K562 (cell line): ENCODE data around the gene ZNF862. TPM values are rescaled to one million over a fixed set of nuclear protein-coding genes. Genes with fewer than 3 reads are reported as not detected.

ENCODE experiments used
- ESRRA ChIP-seq: fragments of 450-650 bp; IDR thresholded peaks from 2 replicates; pipeline ENCODE4 v1.6.1; 2014; ENCODE audit warnings: low read depth, mild to moderate bottlenecking, moderate library complexity, borderline replicate concordance
- FUS ChIP-seq: fragments of 200-400 bp; formaldehyde crosslinking; optimal IDR thresholded peaks from 2 replicates; pipeline ENCODE3; 2017; ENCODE audit warnings: low read depth, low read length
- HIVEP1 ChIP-seq: fragments of 250-450 bp; sonication (Bioruptor Pico); IDR thresholded peaks from 2 replicates; pipeline ENCODE4 v1.4.0; 2020; ENCODE audit warnings: mild to moderate bottlenecking
- HNRNPK ChIP-seq: fragments of 200-400 bp; formaldehyde crosslinking; IDR thresholded peaks from one replicate; pipeline ENCODE4 v1.6.1; 2018; ENCODE audit warnings: mild to moderate bottlenecking, low read depth, low read length; ENCODE audit not compliant: poor library complexity, severe bottlenecking
- POLR2A ChIP-seq: fragments of 450-650 bp; conservative IDR thresholded peaks from 2 replicates; pipeline ENCODE4 v1.6.1; 2016
- RBBP5 ChIP-seq: fragments of 200-600 bp; sonication (generic); IDR thresholded peaks from 2 replicates; pipeline ENCODE4 v1.6.1; 2012; ENCODE audit warnings: borderline replicate concordance, mild to moderate bottlenecking, low read length, control low read depth, inconsistent platforms; ENCODE audit not compliant: insufficient read depth, poor library complexity, severe bottlenecking
- U2AF2 ChIP-seq: fragments of 200-400 bp; formaldehyde crosslinking; optimal IDR thresholded peaks from 2 replicates; pipeline ENCODE3; 2017; ENCODE audit warnings: low read depth, mild to moderate bottlenecking, low read length
- ZZZ3 ChIP-seq: fragments of 450-650 bp; IDR thresholded peaks from 2 replicates; pipeline ENCODE4 v1.6.1; 2016; ENCODE audit warnings: antibody characterized with exemption, mild to moderate bottlenecking, moderate library complexity
- polyA plus RNA-seq, 8 experiments: library from polyadenylated mRNA; depleted of rRNA in 4 of 8; stranded (reverse) in 5 of 8; unstranded in 3 of 8; fragments of >200 nt; fragmentation: Nextera tagmentation in 2 of 8; fragmentation: Illumina TruSeq in 1 of 8; extraction: Ambion mirVana in 2 of 8; extraction: Trizol in 1 of 8; gene quantifications; 2 replicates each; pipeline versions ENCODE4 v1.2.1 to v1.2.3, GENCODE V29; 2011 to 2014; ENCODE audit warnings: inconsistent platforms in 1 of 8, missing spikeins in 1 of 8
- total RNA-seq, 7 experiments: library from RNA; depleted of rRNA in 6 of 7; stranded (reverse); fragments of >200 nt in 6 of 7; fragmentation: Illumina TruSeq in 2 of 7; extraction: Trizol in 2 of 7; gene quantifications; 2 replicates each; pipeline versions ENCODE4 v1.2.1 to v1.2.3, GENCODE V29; 2011 to 2021; ENCODE audit warnings: low replicate concordance in 1 of 7
- TF ChIP-seq, protein P1 (sequence below), 3 experiments: fragments of 200-800 bp in 1 of 3; sonication (Bioruptor generic) in 1 of 3; sonication (generic) in 1 of 3; formaldehyde crosslinking in 1 of 3; IDR thresholded peaks; 2 replicates each; pipeline versions ENCODE4 v1.6.1 to v1.8.0; 2016 to 2022; ENCODE audit warnings: mild to moderate bottlenecking in 2 of 3, missing compliant biosample characterization in 2 of 3, missing genetic modification characterization in 2 of 3, missing genetic modification reagents in 1 of 3
- TF ChIP-seq, protein P2 (sequence below): fragments of 450-650 bp; IDR thresholded peaks from 2 replicates; pipeline ENCODE4 v1.6.1; 2016; ENCODE audit warnings: low read depth
- TF ChIP-seq, protein P3 (sequence below): fragments of 250-450 bp; sonication (Bioruptor Pico); IDR thresholded peaks from 2 replicates; pipeline ENCODE4 v1.8.0; 2021; ENCODE audit warnings: borderline replicate concordance, mild to moderate bottlenecking, moderate library complexity; ENCODE audit not compliant: poor library complexity, severe bottlenecking
- TF ChIP-seq, protein P4 (sequence below): IDR thresholded peaks from 2 replicates; pipeline ENCODE4 v1.6.1; 2016; ENCODE audit warnings: missing genetic modification characterization, missing compliant biosample characterization

The ZNF862 gene
- total and polyA plus RNA-seq, 9 of the 15 experiments (the other 6 are each of a cell fraction or from before 2014, with no cell fraction given) = 1.1 to 3.9 (median 2.6) TPM

DNA sequence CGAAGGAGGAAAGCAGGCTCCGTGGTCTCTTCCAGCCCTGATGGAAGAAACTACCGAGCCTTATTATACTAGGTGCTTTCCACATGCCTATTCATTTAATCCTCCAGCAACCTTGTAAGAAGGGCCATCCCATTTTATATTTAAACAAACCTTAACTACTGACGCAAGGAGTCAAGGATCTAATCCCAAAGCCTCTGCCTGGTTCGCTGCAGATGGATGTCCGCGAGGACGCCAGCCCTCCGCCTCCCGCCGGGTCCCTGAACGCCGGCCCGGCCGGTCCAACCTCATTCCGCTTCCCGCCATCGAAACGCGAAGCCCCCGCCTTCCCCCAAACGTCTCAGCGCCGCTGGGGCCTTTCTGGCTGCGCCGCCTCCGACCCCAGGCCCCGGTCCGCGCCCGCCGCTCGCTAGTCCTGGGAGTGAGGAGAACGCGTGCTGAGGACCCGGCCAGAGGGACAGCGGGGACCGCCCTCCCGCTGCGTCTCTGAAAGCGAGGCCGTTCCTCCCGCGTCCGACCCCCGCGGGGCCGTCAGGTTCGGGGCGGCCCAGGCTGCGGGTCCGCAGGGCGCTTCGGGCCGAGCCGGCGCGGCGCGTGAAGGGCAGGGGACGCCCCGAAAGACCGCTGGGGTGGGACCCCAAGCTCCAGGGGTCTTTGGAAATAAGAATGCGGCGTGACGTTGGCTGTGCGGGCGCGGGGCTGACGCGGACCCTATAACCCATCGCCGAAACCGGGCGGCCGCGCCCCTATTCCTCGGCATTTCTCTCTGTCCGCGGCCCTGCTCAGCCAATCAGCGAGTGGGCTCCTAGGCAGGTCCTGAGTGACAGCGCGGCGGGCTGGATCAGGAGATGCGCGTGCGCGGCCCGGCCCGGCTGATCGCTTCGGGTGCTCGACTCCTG, 35.1 kb downstream of the ZNF862 start, which contains the start of gene ATP6V0E2 (continued):
- peak; percentile 61 for TF ChIP-seq FUS
- peak; percentile 87 for TF ChIP-seq RBBP5
- no peak for TF ChIP-seq ZZZ3
- TF ChIP-seq, protein P1, sequence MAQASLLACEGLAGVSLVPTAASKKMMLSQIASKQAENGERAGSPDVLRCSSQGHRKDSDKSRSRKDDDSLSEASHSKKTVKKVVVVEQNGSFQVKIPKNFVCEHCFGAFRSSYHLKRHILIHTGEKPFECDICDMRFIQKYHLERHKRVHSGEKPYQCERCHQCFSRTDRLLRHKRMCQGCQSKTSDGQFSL (CRISPR knock-in tag; IDR thresholded peaks at IDR 0.05) = no peak
- TF ChIP-seq, protein P1 (tag; IDR thresholded peaks at IDR 0.05) = no peak
- TF ChIP-seq ESRRA = 0 out of 2 replicates have a peak, but pooled peaks have one; percentile 13
- TF ChIP-seq HIVEP1 (CRISPR knock-in tag) = no peak
- no peak for TF ChIP-seq U2AF2
- TF ChIP-seq, protein P2, sequence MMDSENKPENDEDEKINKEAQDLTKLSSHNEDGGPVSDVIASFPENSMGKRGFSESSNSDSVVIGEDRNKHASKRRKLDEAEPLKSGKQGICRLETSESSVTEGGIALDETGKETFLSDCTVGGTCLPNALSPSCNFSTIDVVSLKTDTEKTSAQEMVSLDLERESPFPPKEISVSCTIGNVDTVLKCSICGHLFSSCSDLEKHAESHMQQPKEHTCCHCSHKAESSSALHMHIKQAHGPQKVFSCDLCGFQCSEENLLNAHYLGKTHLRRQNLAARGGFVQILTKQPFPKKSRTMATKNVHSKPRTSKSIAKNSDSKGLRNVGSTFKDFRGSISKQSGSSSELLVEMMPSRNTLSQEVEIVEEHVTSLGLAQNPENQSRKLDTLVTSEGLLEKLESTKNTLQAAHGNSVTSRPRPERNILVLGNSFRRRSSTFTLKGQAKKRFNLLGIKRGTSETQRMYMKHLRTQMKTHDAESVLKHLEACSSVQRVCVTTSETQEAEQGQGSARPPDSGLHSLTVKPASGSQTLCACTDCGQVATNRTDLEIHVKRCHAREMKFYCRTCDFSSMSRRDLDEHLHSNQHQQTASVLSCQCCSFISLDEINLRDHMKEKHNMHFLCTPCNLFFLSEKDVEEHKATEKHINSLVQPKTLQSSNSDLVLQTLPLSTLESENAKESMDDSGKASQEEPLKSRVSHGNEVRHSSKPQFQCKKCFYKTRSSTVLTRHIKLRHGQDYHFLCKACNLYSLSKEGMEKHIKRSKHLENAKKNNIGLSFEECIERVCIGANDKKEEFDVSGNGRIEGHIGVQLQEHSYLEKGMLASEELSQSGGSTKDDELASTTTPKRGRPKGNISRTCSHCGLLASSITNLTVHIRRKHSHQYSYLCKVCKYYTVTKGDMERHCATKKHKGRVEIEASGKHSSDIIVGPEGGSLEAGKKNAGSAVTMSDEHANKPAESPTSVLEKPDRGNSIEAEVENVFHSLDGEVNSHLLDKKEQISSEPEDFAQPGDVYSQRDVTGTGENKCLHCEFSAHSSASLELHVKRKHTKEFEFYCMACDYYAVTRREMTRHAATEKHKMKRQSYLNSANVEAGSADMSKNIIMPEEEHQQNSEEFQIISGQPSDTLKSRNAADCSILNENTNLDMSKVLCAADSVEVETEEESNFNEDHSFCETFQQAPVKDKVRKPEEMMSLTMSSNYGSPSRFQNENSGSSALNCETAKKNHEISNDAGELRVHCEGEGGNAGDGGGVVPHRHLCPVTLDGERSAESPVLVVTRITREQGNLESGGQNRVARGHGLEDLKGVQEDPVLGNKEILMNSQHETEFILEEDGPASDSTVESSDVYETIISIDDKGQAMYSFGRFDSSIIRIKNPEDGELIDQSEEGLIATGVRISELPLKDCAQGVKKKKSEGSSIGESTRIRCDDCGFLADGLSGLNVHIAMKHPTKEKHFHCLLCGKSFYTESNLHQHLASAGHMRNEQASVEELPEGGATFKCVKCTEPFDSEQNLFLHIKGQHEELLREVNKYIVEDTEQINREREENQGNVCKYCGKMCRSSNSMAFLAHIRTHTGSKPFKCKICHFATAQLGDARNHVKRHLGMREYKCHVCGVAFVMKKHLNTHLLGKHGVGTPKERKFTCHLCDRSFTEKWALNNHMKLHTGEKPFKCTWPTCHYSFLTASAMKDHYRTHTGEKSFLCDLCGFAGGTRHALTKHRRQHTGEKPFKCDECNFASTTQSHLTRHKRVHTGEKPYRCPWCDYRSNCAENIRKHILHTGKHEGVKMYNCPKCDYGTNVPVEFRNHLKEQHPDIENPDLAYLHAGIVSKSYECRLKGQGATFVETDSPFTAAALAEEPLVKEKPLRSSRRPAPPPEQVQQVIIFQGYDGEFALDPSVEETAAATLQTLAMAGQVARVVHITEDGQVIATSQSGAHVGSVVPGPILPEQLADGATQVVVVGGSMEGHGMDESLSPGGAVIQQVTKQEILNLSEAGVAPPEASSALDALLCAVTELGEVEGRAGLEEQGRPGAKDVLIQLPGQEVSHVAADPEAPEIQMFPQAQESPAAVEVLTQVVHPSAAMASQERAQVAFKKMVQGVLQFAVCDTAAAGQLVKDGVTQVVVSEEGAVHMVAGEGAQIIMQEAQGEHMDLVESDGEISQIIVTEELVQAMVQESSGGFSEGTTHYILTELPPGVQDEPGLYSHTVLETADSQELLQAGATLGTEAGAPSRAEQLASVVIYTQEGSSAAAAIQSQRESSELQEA = no peak
- TF ChIP-seq, protein P3, sequence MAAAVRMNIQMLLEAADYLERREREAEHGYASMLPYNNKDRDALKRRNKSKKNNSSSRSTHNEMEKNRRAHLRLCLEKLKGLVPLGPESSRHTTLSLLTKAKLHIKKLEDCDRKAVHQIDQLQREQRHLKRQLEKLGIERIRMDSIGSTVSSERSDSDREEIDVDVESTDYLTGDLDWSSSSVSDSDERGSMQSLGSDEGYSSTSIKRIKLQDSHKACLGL (CRISPR knock-in tag) = no peak
- TF ChIP-seq, protein P4, sequence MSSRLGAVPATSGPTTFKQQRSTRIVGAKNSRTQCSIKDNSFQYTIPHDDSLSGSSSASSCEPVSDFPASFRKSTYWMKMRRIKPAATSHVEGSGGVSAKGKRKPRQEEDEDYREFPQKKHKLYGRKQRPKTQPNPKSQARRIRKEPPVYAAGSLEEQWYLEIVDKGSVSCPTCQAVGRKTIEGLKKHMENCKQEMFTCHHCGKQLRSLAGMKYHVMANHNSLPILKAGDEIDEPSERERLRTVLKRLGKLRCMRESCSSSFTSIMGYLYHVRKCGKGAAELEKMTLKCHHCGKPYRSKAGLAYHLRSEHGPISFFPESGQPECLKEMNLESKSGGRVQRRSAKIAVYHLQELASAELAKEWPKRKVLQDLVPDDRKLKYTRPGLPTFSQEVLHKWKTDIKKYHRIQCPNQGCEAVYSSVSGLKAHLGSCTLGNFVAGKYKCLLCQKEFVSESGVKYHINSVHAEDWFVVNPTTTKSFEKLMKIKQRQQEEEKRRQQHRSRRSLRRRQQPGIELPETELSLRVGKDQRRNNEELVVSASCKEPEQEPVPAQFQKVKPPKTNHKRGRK = no peak
- no peak for TF ChIP-seq HNRNPK
- TF ChIP-seq POLR2A = peak; percentile 63
